HFFc6 (cell line): ENCODE data around the gene INTS11. TPM values are rescaled to one million over a fixed set of nuclear protein-coding genes. Genes with fewer than 3 reads are reported as not detected.
"Not testable (repeated sequence)": the region's sequence is repeated elsewhere in the genome, so short reads cannot be mapped to it uniquely, and the experiment has no call there.

Experiments
- DNase-seq: peaks from one replicate; pipeline ENCODE4 v3.0.0-alpha.2; 2018
- H3K27ac Mint-ChIP-seq: 2 replicates; pipeline ENCODE4 v1.8.0; 2020; ENCODE audit warnings: mild to moderate bottlenecking, mixed read lengths
- H3K27me3 Mint-ChIP-seq: 2 replicates; pipeline ENCODE4 v1.8.0; 2021; ENCODE audit warnings: mild to moderate bottlenecking, moderate library complexity, mixed read lengths; ENCODE audit not compliant: insufficient read depth
- H3K36me3 Mint-ChIP-seq: 2 replicates; pipeline ENCODE4 v1.8.0; 2021; ENCODE audit warnings: low read depth, mixed read lengths
- H3K4me1 Mint-ChIP-seq: 2 replicates; pipeline ENCODE4 v1.8.0; 2020; ENCODE audit warnings: low read depth, mixed read lengths
- H3K4me3 Mint-ChIP-seq: 2 replicates; pipeline ENCODE4 v1.8.0; 2020; ENCODE audit warnings: mild to moderate bottlenecking, moderate library complexity, mixed read lengths
- H3K9me3 Mint-ChIP-seq: 2 replicates; pipeline ENCODE4 v1.8.0; 2020; ENCODE audit warnings: mild to moderate bottlenecking, mixed read lengths
- CTCF ChIP-seq: fragments of 200-600 bp; sonication (generic); IDR thresholded peaks from 2 replicates; pipeline ENCODE4 v1.5.0; 2021; ENCODE audit warnings: antibody characterized with exemption, mild to moderate bottlenecking
- total RNA-seq, 6 experiments: library from RNA; stranded (reverse); fragmentation: NEBNext Ultra II Directional; extraction: Animal tissue kit (Norgen Biotek cat#: 25700); gene quantifications; 2 replicates in 1 of 6; 3 replicates in 5 of 6; pipeline ENCODE4 v1.2.3, GENCODE V29; 2021

INTS11 gene
- total RNA-seq, 6 experiments from 2014 or later = 65.6 to 78.3 (median 69.8) TPM

GRCh38 chr1:1371364-1371745 lies 46.9 kb upstream of the INTS11 start:
- H3K27me3 Mint-ChIP-seq = no peaks in the 10 kb centered on the region
- H3K36me3 Mint-ChIP-seq = no peaks in the 10 kb centered on the region
- DNase-seq = no peak
- no peak overlapping the region for H3K27ac Mint-ChIP-seq
- H3K4me3 Mint-ChIP-seq = no peak overlapping the region
- H3K9me3 Mint-ChIP-seq = no peaks in the 10 kb centered on the region
- H3K4me1 Mint-ChIP-seq = peaks cover 11% of the 10 kb centered on the region; the same call in 1 of the 2 replicates
- TF ChIP-seq CTCF = no peak

GRCh38 chr1:1370771-1371300 lies 46.4 kb upstream of the INTS11 start:
- H3K9me3 Mint-ChIP-seq = no peaks in the 10 kb centered on the region
- H3K27ac Mint-ChIP-seq = no peak overlapping the region
- no peak overlapping the region for H3K4me3 Mint-ChIP-seq
- no peaks in the 10 kb centered on the region for H3K36me3 Mint-ChIP-seq
- no peak for TF ChIP-seq CTCF
- H3K27me3 Mint-ChIP-seq = no peaks in the 10 kb centered on the region
- no peak for DNase-seq
- peaks cover 11% of the 10 kb centered on the region; the same call in 1 of the 2 replicates for H3K4me1 Mint-ChIP-seq

DNA sequence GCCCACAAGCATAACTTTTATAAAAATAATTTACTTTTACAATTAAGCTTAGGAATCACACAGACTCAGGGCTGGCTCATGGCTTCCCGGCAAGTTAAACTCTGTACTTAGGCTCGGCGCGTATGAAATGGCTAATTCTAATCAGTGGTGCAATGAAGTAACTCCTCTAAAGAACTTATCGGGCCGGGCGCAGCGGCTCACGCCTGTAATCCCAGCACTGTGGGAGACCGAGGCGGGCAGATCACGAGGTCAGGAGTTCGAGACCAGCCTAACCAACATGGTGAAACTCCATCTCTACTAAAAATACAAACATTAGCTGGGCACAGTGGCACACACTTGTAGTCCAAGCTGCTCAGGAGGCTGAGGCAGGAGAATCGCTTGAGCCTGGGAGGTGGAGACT lies 45.6 kb upstream of the INTS11 start:
- H3K9me3 Mint-ChIP-seq, DNase-seq, H3K27ac Mint-ChIP-seq, H3K36me3 Mint-ChIP-seq, H3K27me3 Mint-ChIP-seq, H3K4me3 Mint-ChIP-seq: not testable (repeated sequence)
- peaks cover 11% of the 10 kb centered on the region; the same call in 1 of the 2 replicates for H3K4me1 Mint-ChIP-seq

- no peak for TF ChIP-seq CTCF
Measured at GRCh38 chr1:1367315-1367714, 42.9 kb upstream of the INTS11 start.

DNA sequence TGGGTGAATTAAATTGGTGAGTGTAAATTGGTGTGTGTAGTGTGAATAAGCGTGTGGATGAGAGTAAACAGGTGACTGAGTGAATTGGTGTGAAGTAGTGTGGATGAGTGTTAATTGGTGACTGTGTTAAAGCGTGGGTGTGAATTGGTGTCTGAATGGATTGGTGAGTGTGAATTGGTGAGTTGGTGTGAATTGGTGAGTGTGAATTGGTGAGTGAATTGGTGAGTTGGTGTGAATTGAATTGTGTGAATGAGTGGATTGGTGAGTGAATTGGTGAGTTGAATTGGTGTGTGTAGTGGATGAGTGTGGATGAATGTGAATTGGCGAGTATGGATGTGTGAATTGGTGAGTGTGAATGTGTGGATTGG lies 42.2 kb upstream of the INTS11 start:
- no peaks in the 10 kb centered on the region for H3K36me3 Mint-ChIP-seq

More at GRCh38 chr1:1367315-1367714, 42.9 kb upstream of the INTS11 start:
- no peak overlapping the region for H3K27ac Mint-ChIP-seq
- DNase-seq = no peak
- no peaks in the 10 kb centered on the region for H3K27me3 Mint-ChIP-seq
- H3K9me3 Mint-ChIP-seq = no peaks in the 10 kb centered on the region
- H3K36me3 Mint-ChIP-seq = no peaks in the 10 kb centered on the region
- H3K4me1 Mint-ChIP-seq = peaks cover 6% of the 10 kb centered on the region
- no peak overlapping the region for H3K4me3 Mint-ChIP-seq

More for the DNA sequence above, 42.2 kb upstream of the INTS11 start:
- H3K4me3 Mint-ChIP-seq = no peak overlapping the region
- TF ChIP-seq CTCF = no peak
- H3K9me3 Mint-ChIP-seq = no peaks in the 10 kb centered on the region
- H3K27ac Mint-ChIP-seq = no peak overlapping the region
- no peaks in the 10 kb centered on the region; the same call in 1 of the 2 replicates for H3K27me3 Mint-ChIP-seq
- peaks cover 8% of the 10 kb centered on the region for H3K4me1 Mint-ChIP-seq
- no peak for DNase-seq
